Endothelial cell of umbilical vein (primary cell): ENCODE measurements around the gene TSSK6. TPM values are rescaled to one million over a fixed set of nuclear protein-coding genes. Genes with fewer than 3 reads are reported as not detected.

Experiments
- BruUV-seq: library from RNA; stranded (reverse); fragments of 400-500 nt; replicated peaks from 2 replicates; lab custom pipeline; 2021; lab: Mats Ljungman, UMichigan
- CTCF ChIA-PET: fragments of 300-600, 350-600 bp; sonication (Branson Sonifier 250); formaldehyde crosslinking; loops from one replicate; lab custom pipeline; 2021; ENCODE audit warnings: antibody characterized with exemption, inconsistent platforms; lab: Charles Lee
- POLR2A ChIA-PET: fragments of 300-600, 350-600 bp; sonication (Branson Sonifier 250); formaldehyde crosslinking; loops from one replicate; lab custom pipeline; 2021; ENCODE audit warnings: antibody characterized with exemption, inconsistent platforms; lab: Charles Lee
- DNase-seq: peaks from one replicate; pipeline ENCODE4 v3.0.0-alpha.2; 2011; ENCODE audit warnings: low read depth, low spot score
- FAIRE-seq: peaks from 2 replicates; lab custom pipeline; 2011; peaks lifted over from hg19 to GRCh38; lab: Jason Lieb, UNC
- H2AFZ ChIP-seq: 2 replicates; pipeline ENCODE4 v1.6.0; 2012; ENCODE audit warnings: low read depth, low read length, control low read depth, inconsistent platforms
- H3K27ac ChIP-seq: 2 replicates; pipeline ENCODE4 v1.5.1; 2011; ENCODE audit warnings: low read depth, mild to moderate bottlenecking, control low read depth, low read length, moderate library complexity; ENCODE audit not compliant: insufficient read depth
- H3K27me3 ChIP-seq, 2 experiments: 2 replicates each; pipeline versions ENCODE4 v1.6.0 to v1.6.1; 2011; ENCODE audit warnings: low read length in 2 of 2, mixed read lengths in 1 of 2; ENCODE audit not compliant: control insufficient read depth in 2 of 2, insufficient read depth in 2 of 2
- H3K36me3 ChIP-seq, 2 experiments: 2 replicates in 1 of 2; 3 replicates in 1 of 2; pipeline ENCODE4 v1.5.1; 2011; ENCODE audit warnings: low read length in 2 of 2, mild to moderate bottlenecking in 1 of 2, moderate library complexity in 1 of 2; ENCODE audit not compliant: control insufficient read depth in 2 of 2, insufficient read depth in 2 of 2; ENCODE audit errors: extremely low read depth in 1 of 2
- H3K4me1 ChIP-seq: 3 replicates; pipeline ENCODE4 v1.5.1; 2011; ENCODE audit warnings: mild to moderate bottlenecking, low read length; ENCODE audit not compliant: control insufficient read depth, insufficient read depth; ENCODE audit errors: extremely low read depth
- H3K4me2 ChIP-seq: 2 replicates; pipeline ENCODE4 v1.6.1; 2011; ENCODE audit warnings: low read length, control low read depth, mixed read lengths; ENCODE audit not compliant: insufficient read depth
- H3K4me3 ChIP-seq, 3 experiments: fragments of 200-600 bp in 1 of 3; sonication (generic), shearing (Covaris generic) in 1 of 3; replicated peaks in 1 of 3; 2 replicates each; pipeline ENCODE4 v1.5.1; 2011 to 2016; ENCODE audit warnings: control low read depth in 3 of 3, low read length in 3 of 3, mild to moderate bottlenecking in 2 of 3, inconsistent platforms in 1 of 3, low read depth in 1 of 3, moderate library complexity in 1 of 3; ENCODE audit not compliant: insufficient read depth in 1 of 3
- H3K79me2 ChIP-seq: 2 replicates; pipeline ENCODE4 v1.6.0; 2012; ENCODE audit warnings: low read length, inconsistent platforms; ENCODE audit not compliant: control insufficient read depth, insufficient read depth
- H3K9ac ChIP-seq: replicated peaks from 2 replicates; pipeline ENCODE3; 2011; ENCODE audit warnings: low read length, control low read depth; ENCODE audit not compliant: insufficient read depth; ENCODE audit errors: extremely low read depth
- H3K9me1 ChIP-seq: replicated peaks from 3 replicates; pipeline ENCODE4 v1.6.0; 2011; ENCODE audit warnings: mild to moderate bottlenecking, low read length; ENCODE audit not compliant: control insufficient read depth, insufficient read depth; ENCODE audit errors: extremely low read depth
- H3K9me3 ChIP-seq: replicated peaks from 2 replicates; pipeline ENCODE4 v1.5.1; 2012; ENCODE audit warnings: low read length, inconsistent platforms; ENCODE audit not compliant: control insufficient read depth, insufficient read depth
- H4K20me1 ChIP-seq: replicated peaks from 2 replicates; pipeline ENCODE3; 2011; ENCODE audit warnings: mild to moderate bottlenecking, low read length; ENCODE audit not compliant: control insufficient read depth, insufficient read depth; ENCODE audit errors: extremely low read depth
- CTCF ChIP-seq, 2 donors: IDR thresholded peaks; 1 replicate in 1 of 2; 2 replicates in 1 of 2; pipeline ENCODE4 v1.5.1; 2011; ENCODE audit warnings: low read length in 2 of 2, mild to moderate bottlenecking in 2 of 2, moderate library complexity in 2 of 2, control low read depth in 1 of 2, inconsistent platforms in 1 of 2, low read depth in 1 of 2; ENCODE audit not compliant: insufficient read depth in 1 of 2; ENCODE audit errors: extremely low read depth in 1 of 2
- EZH2 ChIP-seq: IDR thresholded peaks from 2 replicates; pipeline ENCODE4 v1.6.1; 2012; ENCODE audit warnings: borderline replicate concordance, low read depth, mild to moderate bottlenecking, moderate library complexity, low read length, inconsistent platforms; ENCODE audit not compliant: severe bottlenecking
- FOS ChIP-seq: IDR thresholded peaks from 2 replicates; pipeline ENCODE4 v1.6.1; 2011; ENCODE audit warnings: mild to moderate bottlenecking, low read length, moderate library complexity, borderline replicate concordance; ENCODE audit not compliant: insufficient read depth
- GATA2 ChIP-seq: IDR thresholded peaks from 2 replicates; pipeline ENCODE4 v1.7.0; 2011; ENCODE audit warnings: low read depth, mild to moderate bottlenecking, moderate library complexity, mixed read lengths, low read length; ENCODE audit not compliant: insufficient read length, insufficient read depth
- JUN ChIP-seq: IDR thresholded peaks from 2 replicates; pipeline ENCODE4 v1.6.1; 2011; ENCODE audit warnings: borderline replicate concordance, low read depth; ENCODE audit not compliant: insufficient read length, insufficient read depth
- MYC ChIP-seq: IDR thresholded peaks from one replicate; pipeline ENCODE4 v1.6.1; 2011; ENCODE audit warnings: mild to moderate bottlenecking, low read depth, low read length
- POLR2A ChIP-seq: IDR thresholded peaks from 2 replicates; pipeline ENCODE4 v1.6.1; 2012; ENCODE audit warnings: low read depth, mild to moderate bottlenecking, control low read depth, low read length
- POLR2AphosphoS5 ChIP-seq: IDR thresholded peaks from 2 replicates; pipeline ENCODE4 v1.6.1; 2012; ENCODE audit warnings: low read depth, mild to moderate bottlenecking, control low read depth, low read length, moderate library complexity; ENCODE audit not compliant: insufficient read depth
- dilution Hi-C: fragments of 300-500 bp; cut with MboI; formaldehyde crosslinking; loops from one replicate; pipeline ENCODE4 v1.15.0; 2019; ENCODE audit warnings: low sequenced_read_pairs; ENCODE audit not compliant: extremely low pct_ligation_motif_present
- intact Hi-C: fragments of 100-400 bp; cut with micrococcal nuclease; formaldehyde crosslinking; loops from one replicate; pipeline ENCODE4 v1.10.0; 2022
- polyA plus RNA-seq, 4 experiments: library from polyadenylated mRNA; depleted of rRNA in 3 of 4; stranded (reverse) in 3 of 4; unstranded in 1 of 4; fragments of >200 nt; gene quantifications; 2 replicates each; pipeline versions ENCODE4 v1.2.1 to v1.2.3, GENCODE V29; 2011 to 2012; ENCODE audit warnings: missing spikeins in 1 of 4
- total RNA-seq: library from RNA; stranded (reverse); gene quantifications from 2 replicates; pipeline ENCODE4 v1.2.3, GENCODE V29; 2021
- TF ChIP-seq, protein P1 (sequence below): IDR thresholded peaks from 2 replicates; pipeline ENCODE4 v1.6.1; 2011; ENCODE audit not compliant: insufficient read depth, insufficient read length

The TSSK6 gene
- total and polyA plus RNA-seq, 2 donors (not counting 3 experiments of a cell fraction or from before 2014, with no cell fraction given), result 0.76 to 0.82 TPM

DNA sequence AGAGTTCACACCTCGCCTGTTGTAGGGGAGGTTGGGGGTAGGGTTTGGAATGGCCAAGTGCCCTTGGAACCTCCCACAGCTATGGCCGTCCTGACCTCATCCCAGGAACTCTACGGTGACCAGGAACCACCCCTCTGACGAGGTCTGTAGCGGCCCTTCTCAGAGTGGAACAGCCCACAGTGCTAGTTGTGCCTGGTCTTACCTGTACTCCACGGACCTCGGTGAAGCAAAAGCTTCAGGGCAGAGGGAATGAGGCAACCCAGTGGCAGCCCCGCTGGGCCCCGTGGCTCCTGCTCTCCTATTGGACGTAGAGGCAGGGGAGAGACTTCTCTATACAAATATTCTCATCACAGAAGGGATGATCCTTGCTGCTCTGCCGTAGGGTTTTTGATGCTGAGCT, 7.1 kb downstream of the TSSK6 start:
- no peak for FAIRE-seq
- Histone ChIP-seq H3K4me3 (no peak overlapping the region), H4K20me1 (no peaks in the 10 kb centered on the region), H3K9me1 (no peaks in the 10 kb centered on the region), H3K36me3 (peaks cover 14 to 22% of the 10 kb centered on the region in 2 experiments), H2AFZ (no peak overlapping the region), H3K4me1 (no peaks in the 10 kb centered on the region), H3K79me2 (no peaks in the 10 kb centered on the region), H3K9ac (no peak overlapping the region), H3K4me2 (no peak overlapping the region), H3K27me3 (no peaks in the 10 kb centered on the region), H3K9me3 (no peaks in the 10 kb centered on the region), H3K27ac (no peak overlapping the region)
- no peak for DNase-seq
- dilution Hi-C loops, result no loop called here
- TF ChIP-seq, protein P1, sequence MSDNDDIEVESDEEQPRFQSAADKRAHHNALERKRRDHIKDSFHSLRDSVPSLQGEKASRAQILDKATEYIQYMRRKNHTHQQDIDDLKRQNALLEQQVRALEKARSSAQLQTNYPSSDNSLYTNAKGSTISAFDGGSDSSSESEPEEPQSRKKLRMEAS, result no peak
- no peak for TF ChIP-seq CTCF (IDR thresholded peaks at IDR 0.05; ENCODE audit: extremely low read depth in 1 of 2, insufficient read depth in 1 of 2, low read depth in 1 of 2, low read length in 2 of 2)
- TF ChIP-seq POLR2A, result no peak
- no peak for TF ChIP-seq GATA2
- TF ChIP-seq EZH2, result no peak
- TF ChIP-seq FOS, result no peak
- no peak for TF ChIP-seq POLR2AphosphoS5
- no peak for TF ChIP-seq MYC
- no peak for TF ChIP-seq JUN
- intact Hi-C loops, result no loop called here
- TSS peak; percentile 1 for BruUV-seq
- ChIA-PET POLR2A (interaction anchor here (1.2 kb wide), 1 partner anchor 15 kb away, joined by 7 read pairs; no protein-coding TSS in a partner anchor), CTCF (no interaction called here)
